ENCODE data around the gene MAPKAPK2.
"Not testable (repeated sequence)": the region's sequence is repeated elsewhere in the genome, so short reads cannot be mapped to it uniquely, and the experiment has no call there.

Gene MAPKAPK2

DNA sequence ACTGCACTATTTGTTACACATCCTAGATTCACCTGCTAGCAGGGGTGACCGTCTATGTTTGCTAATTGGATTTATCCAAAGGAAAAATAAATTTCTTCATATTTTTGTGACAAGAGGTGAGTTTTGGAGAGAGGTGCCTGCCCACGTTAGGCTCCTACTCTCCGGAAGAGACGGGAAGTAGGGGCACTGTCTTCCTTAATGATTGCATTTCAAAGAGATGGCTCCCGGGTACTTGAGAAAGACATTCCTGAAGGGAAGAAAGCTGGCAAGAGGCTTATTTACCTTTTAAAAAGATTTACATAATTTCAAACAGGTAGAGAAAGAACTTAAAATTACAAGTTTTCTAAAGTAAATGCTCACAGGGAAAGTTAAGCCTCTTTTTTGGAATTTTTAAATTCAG is 67.2 kb downstream of the MAPKAPK2 start:
- DNase-seq: no peak

- DNase-seq: no peak
Measured at GRCh38 chr1:206752481-206752880, 67.8 kb downstream of the MAPKAPK2 start.

DNA sequence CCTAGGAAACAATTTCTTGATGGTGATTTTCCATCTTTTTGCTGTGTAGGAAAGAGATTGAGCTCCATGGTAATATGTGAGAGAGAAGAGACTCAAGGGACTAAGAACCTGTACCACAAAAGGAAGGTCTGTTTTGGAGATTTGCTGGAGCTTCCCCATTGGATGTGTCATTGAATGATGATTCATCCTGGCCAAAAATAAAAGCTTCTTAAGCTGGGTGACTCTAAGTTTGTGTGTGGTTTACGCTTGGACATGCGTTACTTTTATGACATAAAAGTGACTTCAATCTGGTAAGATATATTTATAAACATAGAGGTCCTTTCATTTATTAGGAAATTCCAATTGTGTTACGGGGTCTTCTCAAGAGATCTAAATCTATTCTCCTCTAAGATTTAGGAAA is 68.4 kb downstream of the MAPKAPK2 start:
- DNase-seq: no peak

DNA sequence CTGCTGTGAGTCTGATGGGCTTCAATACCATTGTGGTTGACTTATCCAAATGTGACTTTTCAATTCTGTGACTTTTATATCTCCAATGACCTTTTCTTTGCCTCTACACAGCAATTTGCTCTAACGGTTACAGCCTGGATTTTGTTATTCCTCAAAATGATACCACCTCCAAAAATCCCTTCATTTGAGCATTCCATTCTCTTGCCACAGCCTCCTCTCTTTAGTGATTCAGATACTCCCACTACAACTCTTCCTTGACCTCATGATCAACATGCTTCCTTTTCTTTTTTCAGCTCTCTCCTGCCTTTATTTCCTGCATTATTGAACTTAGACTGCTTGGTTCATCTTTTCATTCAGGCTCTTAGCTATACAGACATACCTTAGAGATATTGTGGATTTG is 69.3 kb downstream of the MAPKAPK2 start:
- no peak for DNase-seq

GRCh38 chr1:206757524-206758266 is 73.0 kb downstream of the MAPKAPK2 start:
- DNase-seq: peak; percentile 74

DNA sequence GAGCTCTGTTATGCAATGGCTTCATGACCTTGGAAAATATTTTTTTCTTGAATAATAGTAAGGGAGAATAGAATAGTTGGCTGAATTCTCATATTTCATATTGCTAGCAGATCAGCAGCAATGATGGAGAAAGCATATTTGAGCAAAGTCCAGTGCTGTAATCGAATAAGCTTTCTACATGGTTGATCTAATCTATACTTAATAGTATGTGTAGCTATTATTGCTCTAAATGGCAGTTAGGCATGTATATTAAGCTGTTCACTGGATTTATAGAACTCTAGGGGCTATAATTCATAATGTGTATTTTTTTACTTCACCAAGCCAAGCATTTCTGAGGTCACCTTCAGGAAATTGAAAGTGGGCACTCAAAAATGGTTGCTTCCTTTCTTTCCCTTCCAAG is 75.9 kb downstream of the MAPKAPK2 start:
- DNase-seq: no peak

DNA sequence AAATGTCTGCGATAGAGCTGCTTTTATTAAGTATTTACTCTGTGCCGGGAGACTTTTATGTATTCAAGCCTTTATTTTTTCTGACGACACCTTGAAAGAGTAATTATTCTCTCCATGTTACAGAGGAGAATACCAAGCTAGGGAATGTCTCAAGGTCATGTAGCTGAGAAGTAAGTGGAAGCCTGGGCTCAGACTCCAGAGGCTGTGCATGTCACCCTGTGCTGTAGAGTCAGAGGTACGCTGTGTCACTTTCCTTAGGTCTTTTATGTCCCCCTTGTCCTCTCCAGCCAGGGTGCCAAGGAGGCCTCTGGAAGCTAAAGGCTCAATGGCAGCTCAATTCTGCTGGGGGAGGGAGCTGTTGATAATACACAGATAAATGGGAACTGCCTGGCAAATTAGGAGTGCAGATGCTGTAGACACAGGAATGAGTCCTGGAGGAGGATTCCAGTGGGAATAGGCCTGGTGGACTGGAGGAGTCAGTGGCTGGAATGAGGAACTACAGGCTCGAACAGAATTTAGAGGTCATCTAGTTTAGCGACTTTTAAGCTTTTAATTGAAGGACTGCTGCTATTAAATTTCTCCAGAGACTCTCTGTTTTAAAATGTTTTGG is 76.6 kb downstream of the MAPKAPK2 start:
- no peak for DNase-seq

- DNase-seq: not testable (repeated sequence)
Measured at GRCh38 chr1:206762741-206763364, 78.1 kb downstream of the MAPKAPK2 start.

GRCh38 chr1:206765771-206766170 is 81.1 kb downstream of the MAPKAPK2 start:
- peak; percentile 9 for DNase-seq

DNA sequence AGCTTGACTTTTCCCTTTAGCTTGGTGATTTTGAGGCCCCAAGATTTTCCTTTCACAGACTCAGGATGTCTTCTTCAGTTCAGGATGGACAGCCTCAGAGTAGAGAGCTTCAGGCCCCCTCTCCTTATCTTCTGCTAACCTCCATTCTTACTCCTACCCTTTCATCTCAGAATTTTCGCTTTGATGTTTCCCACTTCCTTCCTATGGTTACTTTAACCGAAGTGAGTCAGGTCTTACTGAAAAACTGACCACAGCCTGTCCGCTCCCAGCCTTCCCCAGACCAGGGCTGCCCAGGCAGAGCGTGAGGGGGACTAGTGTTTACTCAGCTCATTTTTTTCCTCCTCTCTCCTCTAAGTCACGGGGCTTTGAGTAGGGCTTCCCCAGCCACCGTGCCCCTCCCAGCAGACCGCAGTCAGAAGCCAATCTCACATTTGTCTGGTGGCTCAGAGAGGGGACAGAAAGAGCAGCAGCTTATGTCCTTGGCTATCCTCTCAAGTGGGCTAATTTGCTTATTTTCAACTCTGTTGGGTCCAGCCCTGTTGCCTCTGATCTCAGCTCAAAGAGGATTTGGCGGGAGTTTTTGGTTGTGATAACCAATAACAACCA is 81.6 kb downstream of the MAPKAPK2 start:
- peak; percentile 75 for DNase-seq

GRCh38 chr1:206768472-206769303 is 84.0 kb downstream of the MAPKAPK2 start:
- DNase-seq: no peak

- peak; percentile 45 for DNase-seq
Measured at GRCh38 chr1:206769304-206769731, 84.6 kb downstream of the MAPKAPK2 start.

DNA sequence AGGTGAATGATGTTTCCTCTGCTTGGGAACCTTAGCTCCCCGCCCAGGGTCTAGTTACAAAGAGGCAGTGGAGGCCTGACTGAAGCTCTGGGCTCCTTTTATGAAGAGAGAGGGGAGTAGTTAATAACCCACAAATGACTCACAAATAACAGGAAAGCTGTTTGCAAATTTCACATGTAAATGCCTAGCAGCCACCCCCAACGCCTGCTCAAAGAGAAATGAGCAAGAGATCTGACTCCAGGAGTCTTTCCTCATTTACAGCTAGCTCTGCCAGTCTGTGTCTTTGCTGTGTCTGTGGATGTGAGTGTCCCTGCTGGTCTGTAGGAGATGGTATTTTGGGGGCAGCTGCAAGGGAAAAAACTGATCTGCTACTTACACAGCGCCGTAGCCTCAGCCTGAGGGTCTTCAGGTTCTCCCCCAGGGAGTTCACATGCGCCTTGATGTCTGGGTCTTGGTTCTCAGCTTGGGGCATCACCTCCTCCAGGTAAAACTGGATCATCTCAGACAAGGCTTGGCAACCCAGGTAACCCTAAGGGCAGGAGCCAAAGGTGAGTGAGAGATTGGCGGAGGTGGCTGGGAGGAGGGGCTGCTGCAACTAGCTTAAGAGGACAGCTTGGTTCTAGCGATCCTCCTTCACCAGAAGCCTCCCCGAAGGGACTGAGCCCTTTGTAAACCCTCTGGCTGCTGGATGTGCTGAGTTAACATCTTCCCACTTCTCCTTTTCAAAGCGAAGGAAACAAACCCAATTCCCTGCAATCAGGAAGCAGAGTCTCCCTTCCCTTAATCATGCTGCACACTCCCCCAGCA is 86.0 kb downstream of the MAPKAPK2 start, which contains the start of gene IL19:
IL19 (plus strand) TSS at position 243 of the 807 bp plus-strand sequence. CDS start 65,890 bp downstream, outside the sequence.
- DNase-seq: no peak

GRCh38 chr1:206771338-206771692 is 86.6 kb downstream of the MAPKAPK2 start:
- no peak for DNase-seq

DNA sequence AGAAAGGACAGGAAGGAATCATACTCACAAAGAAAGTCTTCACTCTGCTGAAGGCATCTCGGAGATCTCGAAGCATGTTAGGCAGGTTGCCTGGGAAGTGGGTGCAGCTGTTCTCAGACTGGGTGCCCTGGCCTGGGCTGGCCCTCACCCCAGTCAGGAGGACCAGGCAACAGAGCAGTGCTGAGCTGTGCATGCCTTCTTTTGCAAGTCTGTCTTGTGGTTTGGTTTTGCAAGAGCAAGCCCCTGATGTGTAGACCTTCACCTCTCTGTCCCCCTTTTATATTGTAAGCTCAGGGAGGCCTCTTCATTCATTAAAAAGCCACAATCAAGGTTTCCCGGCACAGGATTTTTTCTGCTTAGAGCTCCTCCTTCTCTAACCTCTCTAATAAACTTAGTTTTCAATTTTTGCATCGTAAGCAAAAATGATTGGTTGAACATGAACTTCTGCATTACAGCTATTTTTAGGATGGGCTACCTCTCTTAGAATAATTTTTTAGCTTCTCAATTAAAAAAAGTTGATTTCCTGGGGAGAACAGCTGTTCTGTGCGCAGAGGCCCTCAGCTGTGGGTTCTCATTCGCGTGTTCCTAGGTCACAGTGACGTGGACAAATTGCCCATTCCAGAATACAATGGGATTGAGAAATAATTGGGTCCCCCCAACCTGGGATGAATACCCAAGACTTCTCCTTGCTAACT is 87.7 kb downstream of the MAPKAPK2 start, which contains the start of gene IL10:
IL10 (minus strand) TSS at position 252 of the 695 bp plus-strand sequence; CDS start at position 193, 59 bp downstream.
- DNase-seq: no peak

DNA sequence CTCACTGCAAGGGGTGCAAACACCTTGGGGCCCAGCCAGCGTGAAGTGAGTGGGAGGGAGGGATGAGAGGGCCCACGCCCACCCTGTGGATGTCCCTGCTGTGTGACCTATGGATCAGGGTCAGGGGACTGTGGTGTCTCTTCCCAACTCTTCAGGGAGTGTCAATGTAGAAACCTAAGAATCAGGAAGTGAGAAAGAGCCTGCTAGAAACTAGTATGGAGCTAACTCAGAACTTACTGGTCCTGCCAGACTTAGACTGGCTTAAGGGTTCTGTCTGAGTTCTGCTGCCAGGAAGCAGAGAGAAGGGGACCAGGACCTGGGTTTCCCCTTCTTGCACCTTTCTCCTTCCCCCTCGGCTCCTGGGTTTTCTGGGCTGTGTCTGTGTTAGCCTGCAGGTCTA is 89.4 kb downstream of the MAPKAPK2 start:
- no peak for DNase-seq

DNA sequence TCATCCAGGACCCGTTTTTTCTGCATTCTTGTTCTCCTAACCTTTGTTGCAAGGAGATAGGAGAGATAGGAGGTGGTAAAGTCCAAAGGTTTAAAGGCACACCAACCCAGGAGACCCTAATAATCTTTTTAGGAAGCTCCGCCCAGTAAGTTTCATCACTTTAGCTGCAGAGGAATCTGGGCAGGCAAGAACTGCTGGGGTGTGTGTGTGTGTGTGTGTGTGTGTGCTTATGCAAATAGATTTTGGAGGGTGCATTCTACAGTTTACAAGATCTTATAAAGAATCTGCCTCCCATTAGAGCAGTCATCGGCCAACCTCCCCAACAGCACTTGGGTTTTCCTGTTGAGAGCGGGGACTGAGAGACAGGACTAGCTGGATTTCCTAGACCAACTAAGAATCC is 91.5 kb downstream of the MAPKAPK2 start:
- DNase-seq: no peak

- DNase-seq: no peak
Measured at GRCh38 chr1:206778031-206778430, 93.3 kb downstream of the MAPKAPK2 start.

GRCh38 chr1:206778911-206779310 is 94.2 kb downstream of the MAPKAPK2 start:
- not testable (repeated sequence) for DNase-seq

- DNase-seq: no peak
Measured at GRCh38 chr1:206779638-206780037, 94.9 kb downstream of the MAPKAPK2 start.

- DNase-seq: no peak
Measured at GRCh38 chr1:206782448-206782847, 97.7 kb downstream of the MAPKAPK2 start.

Measured in central memory CD4-positive, alpha-beta T cell (primary cell).